Stimulated activated effector memory CD8-positive, alpha-beta T cell treated with anti-CD3 and anti-CD28 coated beads, Interleukin-12 subunit alpha, Interleukin-12 subunit beta, amount 100 ng/mL, for 72 hours (primary cell): Measurements from ENCODE around the gene UNC5B.
"Not testable (repeated sequence)": the region's sequence is repeated elsewhere in the genome, so short reads cannot be mapped to it uniquely, and the experiment has no call there.

Source experiments
- ATAC-seq: fragments of 150-1000 bp; cut with Tn5 transposase; 2 replicates; pipeline ENCODE4 v1.10.0; 2021
- DNase-seq, 2 donors: peaks; one replicate each; pipeline ENCODE4 v3.0.0; 2021 to 2022; ENCODE audit warnings: low spot score in 2 of 2
- H3K27ac Mint-ChIP-seq: one replicate; pipeline ENCODE4 v1.8.0; 2022; ENCODE audit warnings: mild to moderate bottlenecking, mixed read lengths
- H3K36me3 Mint-ChIP-seq: one replicate; pipeline ENCODE4 v1.8.0; 2022; ENCODE audit warnings: mild to moderate bottlenecking, mixed read lengths
- H3K4me1 Mint-ChIP-seq: one replicate; pipeline ENCODE4 v1.8.0; 2022; ENCODE audit warnings: mixed read lengths
- H3K4me3 Mint-ChIP-seq: one replicate; pipeline ENCODE4 v1.8.0; 2022; ENCODE audit warnings: mild to moderate bottlenecking, mixed read lengths
- H3K9me3 Mint-ChIP-seq: one replicate; pipeline ENCODE4 v1.8.0; 2022; ENCODE audit warnings: mixed read lengths

Gene UNC5B

GRCh38 chr10:71292624-71293445, 80.5 kb downstream of the UNC5B start:
- DNase-seq = no peak
- no peak overlapping the region for H3K4me3 Mint-ChIP-seq
- H3K27ac Mint-ChIP-seq = no peak overlapping the region
- no peaks in the 10 kb centered on the region for H3K36me3 Mint-ChIP-seq
- H3K9me3 Mint-ChIP-seq = no peaks in the 10 kb centered on the region
- ATAC-seq = no peak
- no peaks in the 10 kb centered on the region for H3K4me1 Mint-ChIP-seq

DNA sequence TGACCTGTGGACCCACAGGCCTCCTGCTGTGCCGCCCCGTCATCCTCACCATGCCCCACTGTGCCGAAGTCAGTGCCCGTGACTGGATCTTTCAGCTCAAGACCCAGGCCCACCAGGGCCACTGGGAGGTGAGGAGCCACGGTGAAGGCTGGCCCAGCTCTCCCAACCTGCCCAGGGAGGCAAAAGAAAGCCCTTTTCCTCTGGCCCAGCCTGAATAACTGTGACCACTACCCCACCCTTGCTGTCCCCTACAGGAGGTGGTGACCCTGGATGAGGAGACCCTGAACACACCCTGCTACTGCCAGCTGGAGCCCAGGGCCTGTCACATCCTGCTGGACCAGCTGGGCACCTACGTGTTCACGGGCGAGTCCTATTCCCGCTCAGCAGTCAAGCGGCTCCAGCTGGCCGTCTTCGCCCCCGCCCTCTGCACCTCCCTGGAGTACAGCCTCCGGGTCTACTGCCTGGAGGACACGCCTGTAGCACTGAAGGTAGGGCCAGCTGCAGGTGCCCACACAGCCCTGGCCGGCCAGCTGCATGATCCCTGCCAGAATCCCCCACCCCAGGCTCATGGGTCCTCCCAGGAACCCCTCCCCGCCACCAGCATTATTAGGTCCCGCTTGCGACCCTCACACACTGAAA, 81.2 kb downstream of the UNC5B start:
- Mint-ChIP-seq H3K4me3 (no peak overlapping the region), H3K9me3 (no peaks in the 10 kb centered on the region), H3K36me3 (no peaks in the 10 kb centered on the region), H3K27ac (no peak overlapping the region), H3K4me1 (no peaks in the 10 kb centered on the region)
- ATAC-seq (no peak), DNase-seq (no peak)

DNA sequence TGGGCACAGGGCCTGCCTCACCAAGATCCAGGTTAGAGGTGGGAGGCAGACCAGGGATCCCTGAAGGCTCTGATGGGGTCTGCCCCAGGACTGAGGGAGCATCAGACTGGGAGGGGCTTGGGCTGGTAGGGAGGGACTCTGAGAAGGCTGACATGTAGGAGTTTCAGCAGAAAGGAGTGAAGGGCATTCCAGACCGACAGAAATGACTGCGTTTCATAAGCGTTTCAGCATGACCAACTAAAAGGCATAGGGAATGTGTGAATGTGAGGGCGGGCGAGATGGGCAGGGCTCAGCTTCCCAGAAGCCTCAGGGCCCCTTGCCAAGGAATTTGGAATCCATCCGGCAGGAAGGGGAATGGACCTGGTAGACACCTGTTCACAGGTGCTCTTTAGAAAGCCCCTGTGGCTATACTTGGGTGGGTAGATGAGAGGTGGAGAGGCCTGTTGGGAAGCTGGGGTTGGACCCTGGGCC, 81.8 kb downstream of the UNC5B start:
- no peaks in the 10 kb centered on the region for H3K4me1 Mint-ChIP-seq
- H3K4me3 Mint-ChIP-seq = no peak overlapping the region
- ATAC-seq (no peak), DNase-seq (no peak)
- no peaks in the 10 kb centered on the region for H3K36me3 Mint-ChIP-seq
- H3K27ac Mint-ChIP-seq = no peak overlapping the region
- no peaks in the 10 kb centered on the region for H3K9me3 Mint-ChIP-seq

DNA sequence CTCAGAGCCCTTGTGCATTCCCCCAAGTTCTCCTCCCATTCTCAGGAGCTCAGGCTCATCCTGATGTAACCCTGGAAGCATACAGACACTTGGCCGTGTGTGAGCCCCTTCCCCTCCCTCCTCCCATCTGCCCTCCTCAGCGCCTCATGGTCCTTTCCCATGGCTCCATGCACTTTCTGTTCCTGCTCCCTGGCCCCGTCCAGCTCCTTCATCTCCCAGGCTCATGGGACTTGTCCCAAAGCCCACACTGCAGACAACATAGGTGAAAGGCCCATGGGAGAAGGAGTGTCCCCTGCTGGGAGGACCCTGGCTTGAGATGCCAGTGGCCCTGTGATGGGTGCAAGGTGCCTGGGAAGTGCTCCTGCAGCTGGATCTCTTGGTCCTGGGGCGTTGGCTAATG, 82.5 kb downstream of the UNC5B start:
- Mint-ChIP-seq H3K4me3 (no peak overlapping the region), H3K4me1 (no peaks in the 10 kb centered on the region), H3K27ac (no peak overlapping the region), H3K9me3 (no peaks in the 10 kb centered on the region), H3K36me3 (no peaks in the 10 kb centered on the region)
- DNase-seq (no peak), ATAC-seq (no peak)

- Mint-ChIP-seq H3K27ac (no peak overlapping the region), H3K9me3 (no peaks in the 10 kb centered on the region)
These were observed 83.3 kb downstream of the UNC5B start for GRCh38 chr10:71295641-71296040.

GRCh38 chr10:71296086-71296485, 83.7 kb downstream of the UNC5B start:
- Mint-ChIP-seq H3K36me3 (no peaks in the 10 kb centered on the region), H3K9me3 (no peaks in the 10 kb centered on the region), H3K4me3 (no peak overlapping the region), H3K27ac (peak overlapping the region; percentile 78), H3K4me1 (no peaks in the 10 kb centered on the region)
- no peak for DNase-seq
- ATAC-seq = no peak

More at GRCh38 chr10:71295641-71296040, 83.3 kb downstream of the UNC5B start:
- no peak for DNase-seq
- no peak for ATAC-seq
- H3K4me1 Mint-ChIP-seq = no peaks in the 10 kb centered on the region
- no peaks in the 10 kb centered on the region for H3K36me3 Mint-ChIP-seq
- no peak overlapping the region for H3K4me3 Mint-ChIP-seq

DNA sequence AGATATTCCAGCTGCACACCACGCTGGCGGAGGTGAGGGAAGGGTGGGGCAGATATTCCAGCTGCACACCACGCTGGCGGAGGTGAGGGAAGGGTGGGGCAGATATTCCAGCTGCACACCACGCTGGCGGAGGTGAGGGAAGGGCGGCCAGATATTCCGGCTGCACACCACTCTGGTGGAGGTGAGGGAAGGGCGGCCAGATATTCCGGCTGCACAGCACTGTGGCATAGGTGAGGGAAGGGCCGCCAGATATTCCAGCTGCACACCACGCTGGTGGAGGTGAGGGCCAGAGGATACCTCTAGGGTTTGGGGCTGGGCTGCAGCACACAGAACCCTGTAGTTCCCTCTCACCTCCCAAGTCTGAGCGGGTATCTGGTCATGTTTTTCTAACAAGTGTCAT, 84.4 kb downstream of the UNC5B start:
- H3K27ac Mint-ChIP-seq, H3K9me3 Mint-ChIP-seq, H3K4me1 Mint-ChIP-seq, ATAC-seq, H3K4me3 Mint-ChIP-seq, H3K36me3 Mint-ChIP-seq, DNase-seq: not testable (repeated sequence)

DNA sequence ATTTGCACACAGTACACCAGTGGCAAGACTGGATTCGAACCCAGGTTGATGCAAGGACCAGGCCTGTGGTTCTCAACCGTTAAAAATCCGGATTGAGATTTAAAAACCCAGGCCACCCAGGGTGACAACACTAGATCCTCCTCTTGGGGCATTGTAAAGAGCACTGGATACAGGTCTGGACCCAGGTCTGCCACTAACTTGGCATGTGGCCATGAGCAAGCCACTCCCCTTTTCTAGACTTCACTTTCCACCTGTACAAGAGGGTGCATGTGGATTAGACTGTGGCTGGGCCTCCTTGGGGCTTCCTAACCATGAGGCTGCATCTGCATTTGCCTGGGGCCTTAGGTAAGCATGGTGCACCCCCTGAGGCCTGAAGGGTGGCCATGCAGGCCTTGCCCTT, 85.0 kb downstream of the UNC5B start:
- Mint-ChIP-seq H3K4me1 (no peaks in the 10 kb centered on the region), H3K36me3 (no peaks in the 10 kb centered on the region), H3K9me3 (no peaks in the 10 kb centered on the region), H3K27ac (no peak overlapping the region), H3K4me3 (no peak overlapping the region)
- DNase-seq (no peak), ATAC-seq (no peak)

GRCh38 chr10:71299071-71299785, 86.9 kb downstream of the UNC5B start:
- no peak for ATAC-seq
- no peaks in the 10 kb centered on the region for H3K4me1 Mint-ChIP-seq
- no peak overlapping the region for H3K4me3 Mint-ChIP-seq
- no peaks in the 10 kb centered on the region for H3K36me3 Mint-ChIP-seq
- H3K9me3 Mint-ChIP-seq = no peaks in the 10 kb centered on the region
- no peak overlapping the region for H3K27ac Mint-ChIP-seq
- DNase-seq = no peak

- H3K27ac Mint-ChIP-seq = no peak overlapping the region
- no peaks in the 10 kb centered on the region for H3K9me3 Mint-ChIP-seq
- no peaks in the 10 kb centered on the region for H3K36me3 Mint-ChIP-seq
- no peaks in the 10 kb centered on the region for H3K4me1 Mint-ChIP-seq
- peak; percentile 4 for ATAC-seq
- no peak for DNase-seq
- H3K4me3 Mint-ChIP-seq = no peak overlapping the region
These were observed 88.4 kb downstream of the UNC5B start for GRCh38 chr10:71300555-71301370.

GRCh38 chr10:71301371-71301916, 89.1 kb downstream of the UNC5B start:
- Mint-ChIP-seq H3K27ac (no peak overlapping the region), H3K4me3 (no peak overlapping the region), H3K4me1 (no peaks in the 10 kb centered on the region), H3K36me3 (no peaks in the 10 kb centered on the region), H3K9me3 (no peaks in the 10 kb centered on the region)
- ATAC-seq (no peak), DNase-seq (no peak)

- ATAC-seq = no peak
- DNase-seq = no peak
- Mint-ChIP-seq H3K27ac (no peak overlapping the region), H3K36me3 (no peaks in the 10 kb centered on the region), H3K9me3 (no peaks in the 10 kb centered on the region), H3K4me1 (no peaks in the 10 kb centered on the region), H3K4me3 (no peak overlapping the region)
These were observed 90.1 kb downstream of the UNC5B start for GRCh38 chr10:71302451-71302850.

GRCh38 chr10:71302874-71303568, 90.7 kb downstream of the UNC5B start:
- Mint-ChIP-seq H3K4me1 (no peaks in the 10 kb centered on the region), H3K9me3 (no peaks in the 10 kb centered on the region), H3K27ac (no peak overlapping the region), H3K36me3 (no peaks in the 10 kb centered on the region), H3K4me3 (no peak overlapping the region)
- peak; percentile 35 for ATAC-seq
- no peak for DNase-seq

GRCh38 chr10:71303569-71303907, 91.2 kb downstream of the UNC5B start:
- H3K4me1 Mint-ChIP-seq = no peaks in the 10 kb centered on the region
- H3K4me3 Mint-ChIP-seq = no peak overlapping the region
- no peaks in the 10 kb centered on the region for H3K9me3 Mint-ChIP-seq
- DNase-seq = no peak
- no peak overlapping the region for H3K27ac Mint-ChIP-seq
- ATAC-seq = no peak
- no peaks in the 10 kb centered on the region for H3K36me3 Mint-ChIP-seq
